ENCODE data around the gene SMNDC1. TPM values are rescaled to one million over a fixed set of nuclear protein-coding genes. Genes with fewer than 3 reads are reported as not detected.

The SMNDC1 gene
- total RNA-seq, 4 donors from 2014 or later = 9.7 to 17.0 (median 13.1) TPM

DNA sequence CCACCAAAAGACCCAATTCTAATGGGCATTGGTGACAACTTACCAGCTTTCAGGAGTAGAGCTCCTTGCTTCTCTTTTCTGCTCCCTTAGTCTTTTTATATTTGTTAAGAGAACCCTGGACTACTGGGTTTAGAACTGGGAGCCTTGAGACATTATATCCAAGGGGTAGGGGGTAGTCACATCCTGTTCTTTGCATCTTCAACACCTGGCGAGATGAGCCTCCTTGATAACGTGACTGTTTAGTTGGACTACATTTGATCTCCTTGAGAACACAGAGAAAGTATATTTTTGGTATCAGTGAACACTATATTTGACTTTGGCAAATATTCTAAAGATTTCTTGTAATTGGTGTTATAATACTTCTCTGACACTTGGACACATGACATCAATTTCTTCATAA is 9.0 kb upstream of the SMNDC1 start:
- 68% methylated on average over 2 of the region's 2 CpGs for WGBS
- Histone ChIP-seq H3K36me3 (no peaks in the 10 kb centered on the region), H3K4me3 (no peak overlapping the region), H3K27me3 (no peaks in the 10 kb centered on the region), H3K4me1 (peaks cover 0 to 6% (median 0%) of the 10 kb centered on the region in 4 donors), H3K9me3 (no peaks in the 10 kb centered on the region), H3K27ac (replicated peaks in 1 of 4) (no peak overlapping the region)
- no peak for DNase-seq (ENCODE audit: extremely low spot score)
- TF ChIP-seq POLR2AphosphoS5 (IDR thresholded peaks at IDR 0.05) (no peak), EP300 (IDR thresholded peaks at IDR 0.05) (no peak)
- intact Hi-C loops (cut with DNase I) = no loop called here

DNA sequence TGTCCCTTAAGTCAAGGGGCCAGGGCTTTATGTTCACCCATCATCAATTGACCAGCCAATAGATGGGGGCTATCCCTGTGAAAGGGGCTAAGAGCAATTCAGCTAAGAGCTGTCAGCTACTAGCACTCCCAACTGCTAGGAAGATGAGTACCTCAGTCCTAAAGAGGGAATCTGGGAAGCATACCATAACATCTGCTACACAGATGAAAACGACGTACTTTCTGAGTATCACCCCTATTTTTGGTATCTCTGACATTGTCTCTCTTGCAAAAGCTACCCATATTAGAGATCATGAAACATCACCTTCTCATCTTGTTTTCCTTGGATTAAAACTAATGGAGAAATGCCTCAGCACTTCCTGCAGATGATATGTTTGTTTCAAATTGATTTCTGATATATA is 7.5 kb upstream of the SMNDC1 start:
- WGBS = 70% methylated on average over 2 of the region's 2 CpGs

DNA sequence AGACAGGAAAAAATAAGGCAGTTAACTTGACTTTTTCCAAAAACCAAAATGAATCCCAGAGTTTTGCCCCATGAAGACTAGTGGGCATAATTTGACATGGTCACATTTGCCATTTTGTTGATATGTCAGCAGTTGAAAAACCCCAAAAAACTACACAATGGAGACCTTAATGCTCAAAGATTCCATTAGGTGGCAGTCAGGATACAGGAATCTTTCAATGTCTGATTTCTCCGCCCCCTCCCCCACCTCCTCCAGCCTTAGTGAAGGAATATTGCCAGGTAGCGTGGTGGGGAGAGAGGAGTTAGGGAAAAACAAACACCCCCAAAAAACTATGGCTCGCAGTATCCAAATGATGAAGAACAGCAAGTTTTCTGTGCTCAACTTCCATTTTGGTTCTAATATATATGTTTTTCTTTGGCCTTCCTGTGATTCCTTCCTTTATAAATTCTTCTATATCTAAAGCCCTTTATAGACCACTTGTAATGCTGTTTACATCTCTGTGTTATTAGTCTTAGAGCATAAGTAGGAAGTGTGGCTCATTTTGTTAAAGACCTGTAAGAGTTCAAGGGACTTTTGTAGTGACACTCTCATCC is 6.7 kb upstream of the SMNDC1 start:
- Histone ChIP-seq H3K4me3 (no peak overlapping the region), H3K36me3 (no peaks in the 10 kb centered on the region), H3K27me3 (no peaks in the 10 kb centered on the region), H3K4me1 (peaks cover 0 to 6% (median under 1%) of the 10 kb centered on the region in 4 donors), H3K27ac (replicated peaks in 1 of 4) (no peak overlapping the region), H3K9me3 (no peaks in the 10 kb centered on the region)
- 1% methylated on average over 3 of the region's 3 CpGs for WGBS
- TF ChIP-seq, protein P1, sequence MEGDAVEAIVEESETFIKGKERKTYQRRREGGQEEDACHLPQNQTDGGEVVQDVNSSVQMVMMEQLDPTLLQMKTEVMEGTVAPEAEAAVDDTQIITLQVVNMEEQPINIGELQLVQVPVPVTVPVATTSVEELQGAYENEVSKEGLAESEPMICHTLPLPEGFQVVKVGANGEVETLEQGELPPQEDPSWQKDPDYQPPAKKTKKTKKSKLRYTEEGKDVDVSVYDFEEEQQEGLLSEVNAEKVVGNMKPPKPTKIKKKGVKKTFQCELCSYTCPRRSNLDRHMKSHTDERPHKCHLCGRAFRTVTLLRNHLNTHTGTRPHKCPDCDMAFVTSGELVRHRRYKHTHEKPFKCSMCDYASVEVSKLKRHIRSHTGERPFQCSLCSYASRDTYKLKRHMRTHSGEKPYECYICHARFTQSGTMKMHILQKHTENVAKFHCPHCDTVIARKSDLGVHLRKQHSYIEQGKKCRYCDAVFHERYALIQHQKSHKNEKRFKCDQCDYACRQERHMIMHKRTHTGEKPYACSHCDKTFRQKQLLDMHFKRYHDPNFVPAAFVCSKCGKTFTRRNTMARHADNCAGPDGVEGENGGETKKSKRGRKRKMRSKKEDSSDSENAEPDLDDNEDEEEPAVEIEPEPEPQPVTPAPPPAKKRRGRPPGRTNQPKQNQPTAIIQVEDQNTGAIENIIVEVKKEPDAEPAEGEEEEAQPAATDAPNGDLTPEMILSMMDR (IDR thresholded peaks at IDR 0.05) = peak; percentile 64 to 75 (median 68)
- TF ChIP-seq EP300 (IDR thresholded peaks at IDR 0.05) = no peak
- intact Hi-C loops (cut with DNase I) = loop anchor here (2.0 kb wide), 1 partner anchor 235 kb away; no protein-coding TSS in a partner anchor
- no peak for DNase-seq (ENCODE audit: extremely low spot score)

More for the DNA sequence above, 7.5 kb upstream of the SMNDC1 start:
- Histone ChIP-seq H3K4me3 (no peak overlapping the region), H3K27ac (replicated peaks in 1 of 4) (no peak overlapping the region), H3K9me3 (no peaks in the 10 kb centered on the region), H3K36me3 (no peaks in the 10 kb centered on the region), H3K27me3 (no peaks in the 10 kb centered on the region), H3K4me1 (peaks cover 0 to 6% (median 0%) of the 10 kb centered on the region in 4 donors)
- intact Hi-C loops (cut with DNase I) = no loop called here
- TF ChIP-seq POLR2AphosphoS5 (IDR thresholded peaks at IDR 0.05) (no peak), EP300 (IDR thresholded peaks at IDR 0.05) (no peak), POLR2A (IDR thresholded peaks at IDR 0.05; ENCODE audit: low read depth) (no peak)
- TF ChIP-seq, protein P1 (IDR thresholded peaks at IDR 0.05) = no peak
- DNase-seq (ENCODE audit: extremely low spot score) = no peak

DNA sequence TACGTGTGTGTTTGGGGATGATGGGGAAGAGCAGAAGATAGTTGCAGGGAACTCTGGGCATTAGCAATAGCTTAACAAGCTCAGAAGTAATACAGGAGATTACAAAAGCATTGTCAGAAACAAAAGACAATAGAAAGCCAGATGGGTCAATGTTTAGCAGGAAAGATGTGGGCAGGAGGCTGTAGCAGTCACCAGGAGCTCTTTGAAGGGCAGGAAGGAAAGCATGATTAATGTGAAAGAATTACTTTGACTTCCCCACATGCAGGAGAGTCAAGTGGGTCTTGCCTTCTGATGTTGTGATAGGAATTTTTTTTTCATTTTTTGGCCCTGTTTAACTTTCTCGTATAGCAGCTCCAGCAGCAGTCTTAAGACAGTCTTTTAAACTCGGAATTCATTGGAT is 6.0 kb upstream of the SMNDC1 start:
- TF ChIP-seq, protein P1 (IDR thresholded peaks at IDR 0.05) = no peak
- intact Hi-C loops (cut with DNase I) = loop anchor here (2.0 kb wide), 1 partner anchor 236 kb away; no protein-coding TSS in a partner anchor

DNA sequence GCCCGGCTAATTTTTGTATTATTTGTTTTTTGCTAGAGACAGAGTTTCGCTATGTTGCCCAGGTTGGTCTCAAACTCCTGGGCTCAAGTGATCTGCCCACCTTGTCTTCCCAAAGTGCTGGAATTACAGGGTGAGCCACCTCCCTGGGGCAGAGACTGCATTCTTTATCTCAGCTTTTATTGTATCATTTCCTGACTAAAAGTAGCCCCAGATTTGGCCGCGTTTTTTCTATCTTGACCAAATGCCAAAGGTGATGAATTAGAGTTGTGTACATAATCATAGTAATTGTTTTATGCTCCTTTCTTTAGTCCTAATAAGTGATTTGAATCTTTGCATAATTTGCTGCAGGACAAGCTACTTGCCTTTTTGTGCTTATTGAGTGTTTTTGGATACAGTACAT is 3.1 kb upstream of the SMNDC1 start:
- intact Hi-C loops (cut with DNase I) = loop anchor here (5.0 kb wide), 1 partner anchor 194 kb away; no protein-coding TSS in a partner anchor
- TF ChIP-seq, protein P1 (IDR thresholded peaks at IDR 0.05) = no peak
- Histone ChIP-seq H3K27ac (replicated peaks in 1 of 4) (no peak overlapping the region), H3K9me3 (no peaks in the 10 kb centered on the region), H3K4me1 (peaks cover 14 to 29% (median 22%) of the 10 kb centered on the region in 4 donors), H3K36me3 (peaks cover 0 to 6% (median 3%) of the 10 kb centered on the region in 4 donors), H3K27me3 (no peaks in the 10 kb centered on the region), H3K4me3 (no peak overlapping the region)
- WGBS = 67% methylated on average over 4 of the region's 4 CpGs
- DNase-seq (ENCODE audit: extremely low spot score) = no peak

More for the DNA sequence above, 6.0 kb upstream of the SMNDC1 start:
- 46% methylated on average over 3 of the region's 3 CpGs for WGBS
- Histone ChIP-seq H3K27me3 (no peaks in the 10 kb centered on the region), H3K27ac (replicated peaks in 1 of 4) (no peak overlapping the region), H3K4me3 (no peak overlapping the region), H3K36me3 (no peaks in the 10 kb centered on the region), H3K4me1 (peaks cover 3 to 13% (median 6%) of the 10 kb centered on the region in 4 donors), H3K9me3 (no peaks in the 10 kb centered on the region)
- DNase-seq (ENCODE audit: extremely low spot score) = no peak

Data from esophagus muscularis mucosa (tissue), 4 donors.